Smooth muscle cell (in vitro differentiated cells): Measurements from ENCODE around the gene RABL6. TPM values are rescaled to one million over a fixed set of nuclear protein-coding genes. Genes with fewer than 3 reads are reported as not detected.

Experiments used
- DNase-seq: peaks from one replicate; lab custom pipeline; 2025; ENCODE audit not compliant: unreplicated experiment; lab: John Stamatoyannopoulos, UW
- H2AFZ ChIP-seq: fragments of 200-600 bp; sonication (generic); 2 replicates; pipeline ENCODE4 v1.6.0; 2016; ENCODE audit warnings: antibody characterized with exemption, low read depth, mild to moderate bottlenecking
- H3F3A ChIP-seq: fragments of 200-600 bp; sonication (generic); 2 replicates; pipeline ENCODE4 v1.6.0; 2017; ENCODE audit warnings: antibody characterized with exemption, low read depth
- H3K27ac ChIP-seq: fragments of 200-600 bp; sonication (generic); 2 replicates; pipeline ENCODE4 v1.5.1; 2016; ENCODE audit warnings: low read depth, mild to moderate bottlenecking
- H3K27me3 ChIP-seq: fragments of 200-600 bp; sonication (generic); 2 replicates; pipeline ENCODE4 v1.6.1; 2016; ENCODE audit warnings: low read depth, mild to moderate bottlenecking
- H3K36me3 ChIP-seq: fragments of 200-600 bp; sonication (generic); 2 replicates; pipeline ENCODE4 v1.5.1; 2016; ENCODE audit warnings: low read depth
- H3K4me1 ChIP-seq: fragments of 200-600 bp; sonication (generic); 2 replicates; pipeline ENCODE4 v1.5.1; 2016; ENCODE audit warnings: low read depth
- H3K4me2 ChIP-seq: fragments of 200-600 bp; sonication (generic); 2 replicates; pipeline ENCODE4 v1.6.0; 2016; ENCODE audit warnings: mild to moderate bottlenecking
- H3K4me3 ChIP-seq: fragments of 200-600 bp; sonication (generic); 2 replicates; pipeline ENCODE4 v1.5.1; 2016; ENCODE audit warnings: mild to moderate bottlenecking
- H3K79me2 ChIP-seq: fragments of 200-600 bp; sonication (generic); 2 replicates; pipeline ENCODE4 v1.6.0; 2016; ENCODE audit warnings: low read depth, mild to moderate bottlenecking
- H3K9ac ChIP-seq: fragments of 200-600 bp; sonication (generic); 2 replicates; pipeline ENCODE4 v1.6.0; 2016; ENCODE audit warnings: low read depth
- H3K9me3 ChIP-seq: fragments of 200-600 bp; sonication (generic); replicated peaks from 2 replicates; pipeline ENCODE4 v1.5.1; 2016; ENCODE audit warnings: low read depth
- H4K20me1 ChIP-seq: fragments of 200-600 bp; sonication (generic); 2 replicates; pipeline ENCODE4 v1.6.0; 2016; ENCODE audit warnings: low read depth
- WGBS: methylation state at CpG from one replicate; pipeline ENCODE4 v1.1.7; 2016; ENCODE audit warnings: low lambda C conversion rate; 5-methylcytosine and 5-hydroxymethylcytosine counted together
- polyA plus RNA-seq: library from polyadenylated mRNA; unstranded; fragments of >200 nt; fragmentation: Nextera tagmentation; extraction: Ambion mirVana; gene quantifications from 2 replicates; pipeline ENCODE4 v1.2.1, GENCODE V29; 2016
- total RNA-seq: library from RNA; depleted of rRNA; stranded (reverse); fragments of >200 nt; gene quantifications from 2 replicates; pipeline ENCODE4 v1.2.3, GENCODE V29; 2014
- TF ChIP-seq, protein P1 (sequence below): fragments of 200-600 bp; sonication (generic); IDR thresholded peaks from 2 replicates; pipeline ENCODE4 v1.5.1; 2017; ENCODE audit warnings: borderline replicate concordance, mild to moderate bottlenecking, antibody characterized with exemption; ENCODE audit not compliant: insufficient read depth, poor library complexity, severe bottlenecking

Gene RABL6
- 41.5 and 54.3 TPM in 2 replicates for total RNA-seq
- 81.6 and 97.2 TPM in 2 replicates for polyA plus RNA-seq

DNA sequence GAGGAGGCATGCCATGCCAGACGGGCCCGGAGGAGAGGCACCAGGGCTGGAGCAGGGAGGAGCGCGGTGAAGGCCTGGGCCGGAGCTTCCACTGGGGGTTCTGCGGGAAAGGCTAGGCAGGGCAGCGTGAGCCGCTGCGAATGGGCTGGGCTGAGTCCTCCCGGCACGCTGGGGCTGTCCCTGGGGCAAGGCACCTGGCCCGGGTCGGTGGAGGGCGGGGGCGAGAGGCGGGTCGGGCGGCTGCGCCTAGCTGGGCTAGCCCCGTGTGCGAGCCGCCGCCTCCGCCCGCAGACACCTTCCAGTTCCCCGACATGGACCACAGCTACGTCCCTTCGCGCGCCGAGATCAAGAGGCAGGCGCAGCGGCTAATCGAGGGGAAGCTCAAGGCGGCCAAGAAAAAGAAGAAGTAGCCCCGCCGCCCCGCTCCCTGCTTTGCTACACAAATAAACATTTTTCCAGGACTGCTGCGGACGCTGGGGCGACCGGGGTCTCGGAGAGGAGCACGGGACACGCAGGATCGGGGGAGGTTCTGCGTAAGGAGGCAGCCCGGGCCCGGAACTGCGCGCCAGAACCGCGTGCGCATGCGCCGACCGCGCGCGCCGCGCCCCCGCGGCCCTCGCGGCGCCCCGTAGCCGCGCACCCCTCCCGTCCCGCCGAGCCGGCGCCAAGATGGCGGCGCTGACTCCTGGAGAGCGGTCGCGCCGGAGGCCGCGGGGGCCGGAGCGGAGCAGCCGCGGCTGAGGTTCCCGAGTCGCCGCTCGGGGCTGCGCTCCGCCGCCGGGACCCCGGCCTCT lies at the start of gene RABL6:
Gene RABL6 (plus strand): TSS at position 668 of the 794 bp plus-strand sequence. CDS start 249 bp downstream, outside the sequence.
- Histone ChIP-seq H3K27ac (peak within 1 kb of the TSS; percentile 54), H3K27me3 (no peaks in the 10 kb centered on the region), H3K9ac (peak within 1 kb of the TSS; percentile 65), H2AFZ (peak within 1 kb of the TSS; percentile 79), H3K4me3 (peak within 1 kb of the TSS; percentile 97), H3F3A (peaks cover 3% of the 10 kb centered on the region), H3K36me3 (no peaks in the 10 kb centered on the region), H3K4me1 (peaks cover 24% of the 10 kb centered on the region), H4K20me1 (peaks cover 37% of the 10 kb centered on the region), H3K9me3 (no peaks in the 10 kb centered on the region), H3K79me2 (peaks cover 45% of the 10 kb centered on the region), H3K4me2 (peak within 1 kb of the TSS; percentile 92)
- DNase-seq, result peak; percentile 43
- TF ChIP-seq, protein P1, sequence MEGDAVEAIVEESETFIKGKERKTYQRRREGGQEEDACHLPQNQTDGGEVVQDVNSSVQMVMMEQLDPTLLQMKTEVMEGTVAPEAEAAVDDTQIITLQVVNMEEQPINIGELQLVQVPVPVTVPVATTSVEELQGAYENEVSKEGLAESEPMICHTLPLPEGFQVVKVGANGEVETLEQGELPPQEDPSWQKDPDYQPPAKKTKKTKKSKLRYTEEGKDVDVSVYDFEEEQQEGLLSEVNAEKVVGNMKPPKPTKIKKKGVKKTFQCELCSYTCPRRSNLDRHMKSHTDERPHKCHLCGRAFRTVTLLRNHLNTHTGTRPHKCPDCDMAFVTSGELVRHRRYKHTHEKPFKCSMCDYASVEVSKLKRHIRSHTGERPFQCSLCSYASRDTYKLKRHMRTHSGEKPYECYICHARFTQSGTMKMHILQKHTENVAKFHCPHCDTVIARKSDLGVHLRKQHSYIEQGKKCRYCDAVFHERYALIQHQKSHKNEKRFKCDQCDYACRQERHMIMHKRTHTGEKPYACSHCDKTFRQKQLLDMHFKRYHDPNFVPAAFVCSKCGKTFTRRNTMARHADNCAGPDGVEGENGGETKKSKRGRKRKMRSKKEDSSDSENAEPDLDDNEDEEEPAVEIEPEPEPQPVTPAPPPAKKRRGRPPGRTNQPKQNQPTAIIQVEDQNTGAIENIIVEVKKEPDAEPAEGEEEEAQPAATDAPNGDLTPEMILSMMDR, result no peak
- 3% methylated on average over 36 of the region's 96 CpGs for WGBS

DNA sequence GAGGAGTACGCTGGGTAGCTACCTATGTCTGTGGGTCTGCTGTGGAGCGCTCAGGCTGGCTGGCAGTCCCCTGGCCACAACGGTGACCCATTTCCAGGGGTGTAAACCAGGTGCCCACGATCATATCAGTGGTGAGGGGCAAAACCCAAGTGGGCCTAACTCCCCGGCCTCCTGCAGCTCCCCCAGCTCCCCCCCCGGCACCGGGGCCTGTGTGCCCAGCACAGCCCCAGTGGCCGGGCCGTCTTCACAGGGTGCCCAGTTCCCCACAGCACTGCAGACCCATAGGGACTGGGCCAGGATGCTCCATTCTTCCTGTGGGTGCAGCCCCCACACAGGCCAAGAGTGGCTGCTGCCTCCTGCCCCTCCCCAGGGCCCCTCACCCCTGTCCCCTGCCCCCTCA lies 48.7 kb upstream of the RABL6 start:
- Histone ChIP-seq H3K4me3 (no peak overlapping the region), H4K20me1 (no peaks in the 10 kb centered on the region), H3K9me3 (no peaks in the 10 kb centered on the region), H3K4me2 (no peak overlapping the region), H3K27me3 (no peaks in the 10 kb centered on the region), H3K79me2 (no peaks in the 10 kb centered on the region), H3K9ac (no peak overlapping the region), H3K4me1 (peaks cover 3% of the 10 kb centered on the region), H3F3A (no peaks in the 10 kb centered on the region), H2AFZ (no peak overlapping the region), H3K27ac (no peak overlapping the region), H3K36me3 (no peaks in the 10 kb centered on the region)
- WGBS, result 89% methylated on average over 4 of the region's 9 CpGs
- TF ChIP-seq, protein P1, result no peak
- no peak for DNase-seq

- Histone ChIP-seq H3F3A (no peaks in the 10 kb centered on the region), H3K36me3 (no peaks in the 10 kb centered on the region), H3K4me3 (no peak overlapping the region), H4K20me1 (no peaks in the 10 kb centered on the region), H3K9me3 (no peaks in the 10 kb centered on the region), H3K9ac (no peak overlapping the region), H3K4me2 (no peak overlapping the region), H3K27ac (no peak overlapping the region), H3K27me3 (no peaks in the 10 kb centered on the region), H3K4me1 (peaks cover 3% of the 10 kb centered on the region), H3K79me2 (no peaks in the 10 kb centered on the region), H2AFZ (no peak overlapping the region)
- no peak for DNase-seq
- TF ChIP-seq, protein P1, result no peak
- WGBS, result 94% methylated on average over 24 of the region's 27 CpGs
Measured at GRCh38 chr9:136759436-136760325, 48.1 kb upstream of the RABL6 start.
